Stomach (tissue), 9 donors: ENCODE measurements around the gene PCSK9. TPM values are rescaled to one million over a fixed set of nuclear protein-coding genes. Genes with fewer than 3 reads are reported as not detected.

Experiments used
- DNase-seq, 2 donors: peaks; one replicate each; pipeline versions ENCODE4 v3.0.0 to v3.0.0-alpha.2; 2013 to 2019
- H3K27ac ChIP-seq, 5 donors: fragments of 200-600 bp in 4 of 5; sonication (generic) in 4 of 5; one replicate each; pipeline ENCODE4 v1.5.1; 2013 to 2019; ENCODE audit warnings: mild to moderate bottlenecking in 1 of 5, moderate library complexity in 1 of 5
- H3K27me3 ChIP-seq, 3 donors: fragments of 200-600 bp; sonication (generic); one replicate each; pipeline ENCODE4 v1.5.1; 2017 to 2019; ENCODE audit warnings: mixed run types in 1 of 3
- H3K36me3 ChIP-seq, 4 donors: fragments of 200-600 bp; sonication (generic); 1 replicate in 3 of 4; 2 replicates in 1 of 4; pipeline ENCODE4 v1.5.1; 2016 to 2019
- H3K4me1 ChIP-seq, 4 donors: fragments of 200-600 bp; sonication (generic); one replicate each; pipeline ENCODE4 v1.5.1; 2016 to 2019
- H3K4me3 ChIP-seq, 4 donors: fragments of 200-600 bp; sonication (generic) in 3 of 4; one replicate each; pipeline ENCODE4 v1.5.1; 2016 to 2019; ENCODE audit warnings: mild to moderate bottlenecking in 1 of 4
- H3K9me3 ChIP-seq, 4 donors: fragments of 200-600 bp; sonication (generic); one replicate each; pipeline ENCODE4 v1.5.1; 2016 to 2019
- CTCF ChIP-seq, 7 experiments: fragments of 450-650 bp in 4 of 7; fragments of 200-600 bp in 3 of 7; sonication (generic) in 3 of 7; IDR thresholded peaks; one replicate each; pipeline ENCODE4 v1.5.1; 2016 to 2019; ENCODE audit warnings: antibody characterized with exemption in 7 of 7, control low read depth in 2 of 7, mild to moderate bottlenecking in 1 of 7
- EP300 ChIP-seq: sonication (generic); formaldehyde crosslinking; IDR thresholded peaks from one replicate; pipeline ENCODE4 v1.6.1; 2017; ENCODE audit warnings: antibody characterized with exemption
- POLR2A ChIP-seq, 4 donors: fragments of 450-650 bp; IDR thresholded peaks; one replicate each; pipeline ENCODE4 v1.6.1; 2016; ENCODE audit warnings: antibody characterized with exemption in 4 of 4, control low read depth in 2 of 4, mild to moderate bottlenecking in 1 of 4, moderate library complexity in 1 of 4
- POLR2AphosphoS5 ChIP-seq, 3 donors: sonication (generic); formaldehyde crosslinking; IDR thresholded peaks; one replicate each; pipeline ENCODE4 v1.6.1; 2016; ENCODE audit warnings: antibody characterized with exemption in 3 of 3
- WGBS, 5 donors: extraction: QIAGEN DNeasy Blood & Tissue Kit in 3 of 5; methylation state at CpG; one replicate each; pipeline versions ENCODE4 v1.1.5 to v1.1.7; 2013 to 2018; 5-methylcytosine and 5-hydroxymethylcytosine counted together
- intact Hi-C: fragments of 100-400 bp; cut with DNase I; formaldehyde crosslinking; loops from one replicate; pipeline ENCODE4 v1.15.1; 2023; ENCODE audit warnings: low total_unique reads
- polyA plus RNA-seq, 3 donors: library from polyadenylated mRNA; stranded (reverse); fragments of 200-250 nt; gene quantifications; one replicate each; pipeline ENCODE4 v1.2.3, GENCODE V29; 2013
- total RNA-seq, 5 donors: library from RNA; depleted of rRNA; stranded (reverse); fragments of >200 nt; gene quantifications; one replicate each; pipeline versions ENCODE4 v1.1.0 to v1.2.3, GENCODE V29; 2014 to 2016
- donor health status: healthy with polysubstance abuse.
- donor health status: Bipolar disorder and iron deficiency.
- donor health status: healthy.

Gene PCSK9
- total and polyA plus RNA-seq, 8 donors, result 1.1 to 26.1 (median 2.6) TPM; not detected in 2

GRCh38 chr1:55057270-55057955, 18.1 kb downstream of the PCSK9 start:
- intact Hi-C loops, result no loop called here

GRCh38 chr1:55057956-55058298, 18.6 kb downstream of the PCSK9 start:
- no peaks in the 10 kb centered on the region for H3K9me3 ChIP-seq
- 80 to 96% (median 92%) methylated on average over 6 of the region's 6 CpGs for WGBS, 5 donors
- no peak for DNase-seq
- intact Hi-C loops, result no loop called here
- H3K27ac ChIP-seq, result no peak overlapping the region
- TF ChIP-seq POLR2A (IDR thresholded peaks at IDR 0.05) (no peak), POLR2AphosphoS5 (IDR thresholded peaks at IDR 0.05) (no peak), EP300 (no peak), CTCF (IDR thresholded peaks at IDR 0.05) (no peak)
- no peaks in the 10 kb centered on the region for H3K27me3 ChIP-seq
- H3K36me3 ChIP-seq, result no peaks in the 10 kb centered on the region
- H3K4me3 ChIP-seq, result no peak overlapping the region
- peaks cover 0 to 3% (median 0%) of the 10 kb centered on the region in 4 donors for H3K4me1 ChIP-seq

More at GRCh38 chr1:55057270-55057955, 18.1 kb downstream of the PCSK9 start:
- Histone ChIP-seq H3K4me1 (peaks cover 0 to 6% (median 0%) of the 10 kb centered on the region in 4 donors), H3K27ac (no peak overlapping the region), H3K27me3 (no peaks in the 10 kb centered on the region), H3K36me3 (no peaks in the 10 kb centered on the region), H3K9me3 (no peaks in the 10 kb centered on the region), H3K4me3 (no peak overlapping the region)
- TF ChIP-seq EP300 (no peak), CTCF (IDR thresholded peaks at IDR 0.05) (no peak), POLR2A (IDR thresholded peaks at IDR 0.05) (no peak), POLR2AphosphoS5 (IDR thresholded peaks at IDR 0.05) (no peak)
- no peak for DNase-seq
- 89 to 95% (median 92%) methylated on average over 10 to 15 of the region's 15 CpGs for WGBS, 5 donors

- Histone ChIP-seq H3K27me3 (no peaks in the 10 kb centered on the region), H3K9me3 (no peaks in the 10 kb centered on the region), H3K4me3 (no peak overlapping the region), H3K27ac (no peak overlapping the region), H3K36me3 (no peaks in the 10 kb centered on the region), H3K4me1 (peaks cover 0 to 9% (median 4%) of the 10 kb centered on the region in 4 donors)
- intact Hi-C loops, result no loop called here
- TF ChIP-seq CTCF (IDR thresholded peaks at IDR 0.05) (no peak), POLR2AphosphoS5 (IDR thresholded peaks at IDR 0.05) (no peak), POLR2A (IDR thresholded peaks at IDR 0.05) (no peak), EP300 (no peak)
- 85 to 90% (median 88%) methylated on average over 14 of the region's 14 CpGs for WGBS, 5 donors
- DNase-seq, result no peak
These were observed 20.2 kb downstream of the PCSK9 start for GRCh38 chr1:55059302-55060132.

- 89 to 94% (median 91%) methylated on average over 14 of the region's 14 CpGs for WGBS, 5 donors
- DNase-seq, result no peak
- no peaks in the 10 kb centered on the region for H3K9me3 ChIP-seq
- H3K36me3 ChIP-seq, result no peaks in the 10 kb centered on the region
- H3K4me3 ChIP-seq, result no peak overlapping the region
- TF ChIP-seq CTCF (IDR thresholded peaks at IDR 0.05), result no peak
- no peak for TF ChIP-seq EP300
- TF ChIP-seq POLR2A (IDR thresholded peaks at IDR 0.05), result no peak
- TF ChIP-seq POLR2AphosphoS5 (IDR thresholded peaks at IDR 0.05), result no peak
- no peaks in the 10 kb centered on the region for H3K27me3 ChIP-seq
- peaks cover 0 to 17% (median 7%) of the 10 kb centered on the region in 4 donors for H3K4me1 ChIP-seq
- no peak overlapping the region for H3K27ac ChIP-seq
- intact Hi-C loops, result no loop called here
These were observed 21.0 kb downstream of the PCSK9 start for GRCh38 chr1:55060133-55060999.
